GM10266 (cell line): Measurements from ENCODE around the gene PCDHAC1.
A peak's percentile ranks its signal among the peaks of the same experiment; 100 is the strongest.
"Not testable (repeated sequence)": the region's sequence is repeated elsewhere in the genome, so short reads cannot be mapped to it uniquely, and the experiment has no call there.

Experiments used
- DNase-seq: peaks from one replicate; pipeline ENCODE4 v3.0.0; 2012; ENCODE audit errors: extremely low spot score
- TF ChIP-seq, protein P1 (sequence below): IDR thresholded peaks from 2 replicates; pipeline ENCODE4 v1.5.1; 2012; ENCODE audit warnings: mild to moderate bottlenecking, low read depth; ENCODE audit not compliant: control insufficient read depth, insufficient read depth; ENCODE audit errors: missing control alignments

PCDHAC1 gene, protein sequence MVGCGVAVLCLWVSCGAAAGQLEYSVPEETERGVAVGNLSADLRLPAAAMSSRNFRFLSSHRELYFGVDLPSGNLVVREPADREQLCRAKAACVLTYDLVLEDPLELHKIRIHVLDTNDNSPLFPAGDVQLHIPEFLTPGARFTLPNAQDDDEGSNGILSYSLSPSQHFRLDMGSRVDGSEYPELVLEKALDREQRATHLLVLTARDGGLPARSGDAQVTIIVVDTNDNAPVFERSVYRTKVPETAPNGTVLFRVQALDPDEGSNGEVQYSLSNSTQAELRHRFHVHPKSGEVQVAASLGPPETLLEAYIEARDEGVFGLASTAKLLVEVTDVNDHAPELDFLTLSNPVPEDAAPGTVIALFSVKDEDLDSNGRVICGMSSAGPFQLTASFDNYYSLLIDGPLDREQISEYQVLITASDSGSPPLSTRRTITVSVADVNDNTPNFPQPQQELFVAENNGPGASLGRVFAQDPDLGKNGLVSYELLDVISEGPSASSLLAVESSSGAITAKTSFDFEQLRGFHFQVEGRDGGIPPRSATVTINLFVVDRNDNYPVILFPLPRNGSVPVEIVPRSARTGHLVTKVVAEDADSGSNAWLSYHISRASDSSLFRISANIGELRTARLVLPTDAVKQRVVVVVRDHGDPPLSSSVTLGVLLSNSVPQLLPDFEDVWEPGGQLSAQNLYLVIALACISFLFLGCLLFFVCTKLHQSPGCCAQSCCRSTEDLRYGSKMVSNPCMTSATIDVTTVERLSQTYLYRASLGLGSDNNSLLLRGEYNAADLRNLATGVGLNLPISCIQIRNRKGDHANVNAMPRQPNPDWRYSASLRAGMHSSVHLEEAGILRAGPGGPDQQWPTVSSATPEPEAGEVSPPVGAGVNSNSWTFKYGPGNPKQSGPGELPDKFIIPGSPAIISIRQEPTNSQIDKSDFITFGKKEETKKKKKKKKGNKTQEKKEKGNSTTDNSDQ

DNA sequence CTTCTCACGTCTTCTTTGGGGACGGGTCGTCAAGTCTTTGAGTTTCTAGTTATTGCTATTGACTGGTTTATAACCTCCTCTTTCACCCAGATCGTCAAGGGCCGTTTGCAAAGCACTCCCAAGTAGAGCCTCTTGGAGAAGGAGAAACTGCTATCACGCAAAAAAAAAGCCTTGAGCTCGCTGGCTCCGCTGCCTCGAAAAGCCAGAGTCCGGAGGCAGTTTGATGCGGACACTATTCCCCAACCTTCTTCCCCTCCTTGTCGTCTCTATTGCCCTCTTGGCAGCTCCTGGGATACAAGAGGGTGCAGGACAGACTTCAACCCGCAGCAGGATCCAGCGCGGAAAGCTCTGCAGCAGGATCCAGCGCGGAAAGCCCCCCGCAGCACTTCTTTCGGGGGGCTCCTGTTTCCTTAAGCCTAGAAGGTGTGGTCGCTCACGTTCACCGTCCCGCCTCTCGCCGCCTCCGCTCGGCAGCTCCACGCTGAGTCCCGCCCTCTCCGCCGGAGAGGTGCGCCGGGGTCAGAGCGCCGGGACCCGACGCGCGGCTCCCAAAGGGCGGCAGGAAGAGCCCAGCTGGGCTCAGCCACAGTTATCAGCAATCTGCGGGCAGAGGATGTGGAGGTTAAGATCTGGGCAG is at the start of gene PCDHAC1:
PCDHAC1 (plus strand) TSS at position 494 of the 637 bp plus-strand sequence. CDS start 594 bp downstream, outside the sequence.
- TF ChIP-seq, protein P1, sequence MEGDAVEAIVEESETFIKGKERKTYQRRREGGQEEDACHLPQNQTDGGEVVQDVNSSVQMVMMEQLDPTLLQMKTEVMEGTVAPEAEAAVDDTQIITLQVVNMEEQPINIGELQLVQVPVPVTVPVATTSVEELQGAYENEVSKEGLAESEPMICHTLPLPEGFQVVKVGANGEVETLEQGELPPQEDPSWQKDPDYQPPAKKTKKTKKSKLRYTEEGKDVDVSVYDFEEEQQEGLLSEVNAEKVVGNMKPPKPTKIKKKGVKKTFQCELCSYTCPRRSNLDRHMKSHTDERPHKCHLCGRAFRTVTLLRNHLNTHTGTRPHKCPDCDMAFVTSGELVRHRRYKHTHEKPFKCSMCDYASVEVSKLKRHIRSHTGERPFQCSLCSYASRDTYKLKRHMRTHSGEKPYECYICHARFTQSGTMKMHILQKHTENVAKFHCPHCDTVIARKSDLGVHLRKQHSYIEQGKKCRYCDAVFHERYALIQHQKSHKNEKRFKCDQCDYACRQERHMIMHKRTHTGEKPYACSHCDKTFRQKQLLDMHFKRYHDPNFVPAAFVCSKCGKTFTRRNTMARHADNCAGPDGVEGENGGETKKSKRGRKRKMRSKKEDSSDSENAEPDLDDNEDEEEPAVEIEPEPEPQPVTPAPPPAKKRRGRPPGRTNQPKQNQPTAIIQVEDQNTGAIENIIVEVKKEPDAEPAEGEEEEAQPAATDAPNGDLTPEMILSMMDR: no peak
- no peak for DNase-seq

DNA sequence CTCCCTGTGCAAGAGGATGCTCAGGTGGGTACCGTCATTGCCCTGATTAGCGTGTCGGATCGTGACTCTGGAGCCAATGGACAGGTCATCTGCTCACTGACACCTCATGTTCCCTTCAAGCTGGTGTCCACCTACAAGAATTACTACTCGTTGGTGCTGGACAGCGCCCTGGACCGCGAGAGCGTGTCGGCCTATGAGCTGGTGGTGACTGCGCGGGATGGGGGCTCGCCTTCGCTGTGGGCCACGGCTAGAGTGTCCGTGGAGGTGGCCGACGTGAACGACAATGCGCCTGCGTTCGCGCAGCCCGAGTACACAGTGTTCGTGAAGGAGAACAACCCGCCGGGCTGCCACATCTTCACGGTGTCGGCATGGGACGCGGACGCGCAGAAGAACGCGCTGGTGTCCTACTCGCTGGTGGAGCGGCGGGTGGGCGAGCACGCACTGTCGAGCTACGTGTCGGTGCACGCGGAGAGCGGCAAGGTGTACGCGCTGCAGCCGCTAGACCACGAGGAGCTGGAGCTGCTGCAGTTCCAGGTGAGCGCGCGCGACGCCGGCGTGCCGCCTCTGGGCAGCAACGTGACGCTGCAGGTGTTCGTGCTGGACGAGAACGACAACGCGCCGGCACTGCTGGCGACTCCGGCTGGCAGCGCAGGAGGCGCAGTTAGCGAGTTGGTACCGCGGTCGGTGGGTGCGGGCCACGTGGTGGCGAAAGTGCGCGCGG is 49.4 kb upstream of the PCDHAC1 start:
- DNase-seq: not testable (repeated sequence)

DNA sequence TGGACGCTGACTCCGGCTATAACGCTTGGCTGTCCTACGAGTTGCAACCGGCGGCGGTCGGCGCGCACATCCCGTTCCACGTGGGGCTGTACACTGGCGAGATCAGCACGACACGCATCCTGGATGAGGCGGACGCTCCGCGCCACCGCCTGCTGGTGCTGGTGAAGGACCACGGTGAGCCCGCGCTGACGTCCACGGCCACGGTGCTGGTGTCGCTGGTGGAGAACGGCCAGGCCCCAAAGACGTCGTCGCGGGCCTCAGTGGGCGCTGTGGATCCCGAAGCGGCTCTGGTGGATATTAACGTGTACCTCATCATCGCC is 48.9 kb upstream of the PCDHAC1 start:
- DNase-seq: no peak
- TF ChIP-seq, protein P1: no peak

DNA sequence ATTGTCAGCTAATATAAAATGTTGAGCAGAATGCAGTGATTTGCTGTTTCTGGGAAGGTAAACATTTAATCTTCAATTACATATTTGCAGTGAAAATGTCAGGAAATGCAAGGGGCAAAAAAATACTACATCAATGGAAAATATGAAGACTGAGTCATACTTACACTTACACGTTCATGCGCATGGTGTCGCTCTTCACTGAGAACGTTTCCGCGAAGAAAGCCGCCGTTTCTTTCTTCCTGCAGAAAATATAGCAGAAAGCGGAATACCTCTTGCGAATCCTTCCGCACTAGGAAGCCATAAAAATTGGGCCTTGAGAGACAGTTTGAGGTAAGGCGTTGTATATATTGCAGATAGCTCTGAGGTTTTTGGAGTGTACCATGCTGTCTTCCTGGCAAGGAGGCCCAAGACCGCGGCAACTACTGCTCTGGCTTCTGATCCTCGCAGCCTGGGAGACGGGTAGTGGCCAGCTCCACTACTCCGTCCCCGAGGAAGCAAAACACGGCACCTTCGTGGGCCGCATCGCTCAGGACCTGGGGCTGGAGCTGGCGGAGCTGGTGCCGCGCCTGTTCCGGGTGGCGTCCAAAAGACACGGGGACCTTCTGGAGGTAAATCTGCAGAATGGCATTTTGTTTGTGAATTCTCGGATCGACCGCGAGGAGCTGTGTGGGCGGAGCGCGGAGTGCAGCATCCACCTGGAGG is 44.1 kb upstream of the PCDHAC1 start, which contains the start of gene PCDHA13:
PCDHA13 (plus strand) TSS at position 236 of the 702 bp plus-strand sequence; CDS start at position 381, 145 bp downstream.
- TF ChIP-seq, protein P1: no peak
- peak; percentile 5 for DNase-seq

DNA sequence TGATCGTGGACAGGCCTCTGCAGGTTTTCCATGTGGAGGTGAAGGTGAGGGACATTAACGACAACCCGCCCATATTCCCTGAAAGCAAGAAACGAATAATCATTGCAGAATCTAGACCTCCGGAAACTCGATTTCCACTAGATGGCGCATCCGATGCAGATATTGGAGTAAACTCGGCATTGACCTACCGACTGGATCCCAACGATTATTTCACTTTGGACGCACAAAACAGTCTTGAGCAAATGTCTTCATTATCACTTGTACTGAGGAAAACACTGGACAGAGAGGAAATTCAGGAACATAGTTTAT is 43.6 kb upstream of the PCDHAC1 start:
- DNase-seq: no peak
- TF ChIP-seq, protein P1: no peak

DNA sequence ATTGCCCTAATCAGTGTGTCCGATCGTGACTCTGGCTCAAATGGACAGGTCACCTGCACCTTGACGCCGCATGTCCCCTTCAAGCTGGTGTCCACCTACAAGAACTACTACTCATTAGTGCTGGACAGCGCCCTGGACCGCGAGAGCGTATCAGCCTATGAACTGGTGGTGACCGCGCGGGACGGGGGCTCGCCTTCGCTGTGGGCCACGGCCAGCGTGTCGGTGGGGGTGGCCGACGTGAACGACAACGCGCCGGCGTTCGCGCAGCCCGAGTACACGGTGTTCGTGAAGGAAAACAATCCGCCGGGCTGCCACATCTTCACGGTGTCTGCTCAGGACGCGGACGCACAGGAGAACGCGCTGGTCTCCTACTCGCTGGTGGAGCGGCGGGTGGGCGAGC is 42.7 kb upstream of the PCDHAC1 start:
- TF ChIP-seq, protein P1: no peak
- no peak for DNase-seq
